Endothelial cell (in vitro differentiated cells): ENCODE results near the gene FBN2. TPM values are rescaled to one million over a fixed set of nuclear protein-coding genes. Genes with fewer than 3 reads are reported as not detected.

Experiments
- DNase-seq: peaks from one replicate; pipeline ENCODE4 v3.0.0; 2021; ENCODE audit warnings: low spot score
- H3K27ac Mint-ChIP-seq: one replicate; pipeline ENCODE4 v1.8.0; 2021; ENCODE audit warnings: mixed read lengths, inconsistent platforms; ENCODE audit not compliant: unreplicated experiment
- H3K27me3 Mint-ChIP-seq: one replicate; pipeline ENCODE4 v1.8.0; 2021; ENCODE audit warnings: mild to moderate bottlenecking, moderate library complexity, mixed read lengths, inconsistent platforms; ENCODE audit not compliant: unreplicated experiment
- H3K36me3 Mint-ChIP-seq: one replicate; pipeline ENCODE4 v1.8.0; 2021; ENCODE audit warnings: mild to moderate bottlenecking, low read depth, mixed read lengths, inconsistent platforms; ENCODE audit not compliant: unreplicated experiment
- H3K4me1 Mint-ChIP-seq: one replicate; pipeline ENCODE4 v1.8.0; 2021; ENCODE audit warnings: mild to moderate bottlenecking, mixed read lengths, inconsistent platforms; ENCODE audit not compliant: unreplicated experiment
- H3K4me3 Mint-ChIP-seq: one replicate; pipeline ENCODE4 v1.8.0; 2021; ENCODE audit warnings: mild to moderate bottlenecking, mixed read lengths, inconsistent platforms; ENCODE audit not compliant: unreplicated experiment
- H3K9me3 Mint-ChIP-seq: one replicate; pipeline ENCODE4 v1.8.0; 2021; ENCODE audit warnings: mixed read lengths, inconsistent platforms; ENCODE audit not compliant: unreplicated experiment
- CTCF ChIP-seq: fragments of 200-600 bp; sonication (generic); IDR thresholded peaks from one replicate; pipeline ENCODE4 v1.5.0; 2021; ENCODE audit warnings: antibody characterized with exemption; ENCODE audit not compliant: unreplicated experiment
- total RNA-seq: library from RNA; stranded (reverse); fragmentation: NEBNext Ultra II Directional; extraction: Animal tissue kit (Norgen Biotek cat#: 25700); gene quantifications from one replicate; pipeline ENCODE4 v1.2.1, GENCODE V29; 2021; ENCODE audit not compliant: unreplicated experiment

The FBN2 gene
- total RNA-seq, 1 donor from 2014 or later: 106 TPM

GRCh38 chr5:128262911-128263310, 275.1 kb downstream of the FBN2 start:
- Mint-ChIP-seq H3K4me3 (no peak overlapping the region), H3K27me3 (no peaks in the 10 kb centered on the region), H3K4me1 (no peaks in the 10 kb centered on the region), H3K9me3 (no peaks in the 10 kb centered on the region), H3K27ac (no peak overlapping the region), H3K36me3 (peaks cover 37% of the 10 kb centered on the region)
- no peak for TF ChIP-seq CTCF
- DNase-seq: no peak

GRCh38 chr5:128259607-128260021, 278.4 kb downstream of the FBN2 start:
- H3K27ac Mint-ChIP-seq: no peak overlapping the region

GRCh38 chr5:128258372-128258771, 279.7 kb downstream of the FBN2 start:
- Mint-ChIP-seq H3K4me1 (peaks cover 3% of the 10 kb centered on the region), H3K27ac (no peak overlapping the region), H3K4me3 (no peak overlapping the region), H3K27me3 (peaks cover 2% of the 10 kb centered on the region), H3K9me3 (no peaks in the 10 kb centered on the region), H3K36me3 (peaks cover 19% of the 10 kb centered on the region)
- no peak for DNase-seq
- no peak for TF ChIP-seq CTCF

More at GRCh38 chr5:128259607-128260021, 278.4 kb downstream of the FBN2 start:
- no peak overlapping the region for H3K4me3 Mint-ChIP-seq
- H3K9me3 Mint-ChIP-seq: no peaks in the 10 kb centered on the region
- H3K27me3 Mint-ChIP-seq: peaks cover 2% of the 10 kb centered on the region
- DNase-seq: no peak
- H3K4me1 Mint-ChIP-seq: peaks cover 3% of the 10 kb centered on the region
- peaks cover 25% of the 10 kb centered on the region for H3K36me3 Mint-ChIP-seq
- no peak for TF ChIP-seq CTCF

- TF ChIP-seq CTCF: no peak
- H3K9me3 Mint-ChIP-seq: no peaks in the 10 kb centered on the region
- H3K4me1 Mint-ChIP-seq: peaks cover 3% of the 10 kb centered on the region
- no peak for DNase-seq
- H3K27me3 Mint-ChIP-seq: peaks cover 2% of the 10 kb centered on the region
- no peak overlapping the region for H3K4me3 Mint-ChIP-seq
- H3K27ac Mint-ChIP-seq: no peak overlapping the region
- peaks cover 11% of the 10 kb centered on the region for H3K36me3 Mint-ChIP-seq
Measured at GRCh38 chr5:128257076-128257475, 281.0 kb downstream of the FBN2 start.

- no peak overlapping the region for H3K4me3 Mint-ChIP-seq
- peaks cover 2% of the 10 kb centered on the region for H3K27me3 Mint-ChIP-seq
- peaks cover 8% of the 10 kb centered on the region for H3K36me3 Mint-ChIP-seq
- peaks cover 3% of the 10 kb centered on the region for H3K4me1 Mint-ChIP-seq
- H3K27ac Mint-ChIP-seq: no peak overlapping the region
- H3K9me3 Mint-ChIP-seq: no peaks in the 10 kb centered on the region
- TF ChIP-seq CTCF: no peak
- DNase-seq: no peak
Measured at GRCh38 chr5:128254789-128255188, 283.3 kb downstream of the FBN2 start.
